H1 (cell line): ENCODE measurements around the gene MGMT.

ENCODE experiments used
- CTCF ChIP-seq, 3 experiments: IDR thresholded peaks; 1 replicate in 2 of 3; 2 replicates in 1 of 3; pipeline versions ENCODE4 v1.5.1 to v1.6.1; 2011; ENCODE audit warnings: low read length in 3 of 3, mild to moderate bottlenecking in 3 of 3, inconsistent platforms in 2 of 3, low read depth in 1 of 3, moderate library complexity in 1 of 3; ENCODE audit not compliant: insufficient read depth in 1 of 3; ENCODE audit errors: control extremely low read depth in 1 of 3
- JUND ChIP-seq: IDR thresholded peaks from 2 replicates; pipeline ENCODE4 v1.6.1; 2011; ENCODE audit warnings: mild to moderate bottlenecking, improper control_type of control experiment, low read length

GRCh38 chr10:129544205-129545202 is 77.5 kb downstream of the MGMT start:
- TF ChIP-seq CTCF (IDR thresholded peaks at IDR 0.05; ENCODE audit: control extremely low read depth in 1 of 3, insufficient read depth in 1 of 3, low read depth in 1 of 3, low read length in 3 of 3) (no peak), JUND (no peak)
